Endothelial cell of umbilical vein (primary cell): Measurements from ENCODE around the gene TBL3. TPM values are rescaled to one million over a fixed set of nuclear protein-coding genes. Genes with fewer than 3 reads are reported as not detected.

Source experiments
- BruUV-seq: library from RNA; stranded (reverse); fragments of 400-500 nt; replicated peaks from 2 replicates; lab custom pipeline; 2021; lab: Mats Ljungman, UMichigan
- CTCF ChIA-PET: fragments of 300-600, 350-600 bp; sonication (Branson Sonifier 250); formaldehyde crosslinking; loops from one replicate; lab custom pipeline; 2021; ENCODE audit warnings: antibody characterized with exemption, inconsistent platforms; lab: Charles Lee
- POLR2A ChIA-PET: fragments of 300-600, 350-600 bp; sonication (Branson Sonifier 250); formaldehyde crosslinking; loops from one replicate; lab custom pipeline; 2021; ENCODE audit warnings: antibody characterized with exemption, inconsistent platforms; lab: Charles Lee
- DNase-seq: peaks from one replicate; pipeline ENCODE4 v3.0.0-alpha.2; 2011; ENCODE audit warnings: low read depth, low spot score
- FAIRE-seq: peaks from 2 replicates; lab custom pipeline; 2011; peaks lifted over from hg19 to GRCh38; lab: Jason Lieb, UNC
- H2AFZ ChIP-seq: 2 replicates; pipeline ENCODE4 v1.6.0; 2012; ENCODE audit warnings: low read depth, low read length, control low read depth, inconsistent platforms
- H3K27ac ChIP-seq: 2 replicates; pipeline ENCODE4 v1.5.1; 2011; ENCODE audit warnings: low read depth, mild to moderate bottlenecking, control low read depth, low read length, moderate library complexity; ENCODE audit not compliant: insufficient read depth
- H3K27me3 ChIP-seq, 2 experiments: 2 replicates each; pipeline versions ENCODE4 v1.6.0 to v1.6.1; 2011; ENCODE audit warnings: low read length in 2 of 2, mixed read lengths in 1 of 2; ENCODE audit not compliant: control insufficient read depth in 2 of 2, insufficient read depth in 2 of 2
- H3K36me3 ChIP-seq, 2 experiments: 2 replicates in 1 of 2; 3 replicates in 1 of 2; pipeline ENCODE4 v1.5.1; 2011; ENCODE audit warnings: low read length in 2 of 2, mild to moderate bottlenecking in 1 of 2, moderate library complexity in 1 of 2; ENCODE audit not compliant: control insufficient read depth in 2 of 2, insufficient read depth in 2 of 2; ENCODE audit errors: extremely low read depth in 1 of 2
- H3K4me1 ChIP-seq: 3 replicates; pipeline ENCODE4 v1.5.1; 2011; ENCODE audit warnings: mild to moderate bottlenecking, low read length; ENCODE audit not compliant: control insufficient read depth, insufficient read depth; ENCODE audit errors: extremely low read depth
- H3K4me2 ChIP-seq: 2 replicates; pipeline ENCODE4 v1.6.1; 2011; ENCODE audit warnings: low read length, control low read depth, mixed read lengths; ENCODE audit not compliant: insufficient read depth
- H3K4me3 ChIP-seq, 3 experiments: fragments of 200-600 bp in 1 of 3; sonication (generic), shearing (Covaris generic) in 1 of 3; replicated peaks in 1 of 3; 2 replicates each; pipeline ENCODE4 v1.5.1; 2011 to 2016; ENCODE audit warnings: control low read depth in 3 of 3, low read length in 3 of 3, mild to moderate bottlenecking in 2 of 3, inconsistent platforms in 1 of 3, low read depth in 1 of 3, moderate library complexity in 1 of 3; ENCODE audit not compliant: insufficient read depth in 1 of 3
- H3K79me2 ChIP-seq: 2 replicates; pipeline ENCODE4 v1.6.0; 2012; ENCODE audit warnings: low read length, inconsistent platforms; ENCODE audit not compliant: control insufficient read depth, insufficient read depth
- H3K9ac ChIP-seq: replicated peaks from 2 replicates; pipeline ENCODE3; 2011; ENCODE audit warnings: low read length, control low read depth; ENCODE audit not compliant: insufficient read depth; ENCODE audit errors: extremely low read depth
- H3K9me1 ChIP-seq: replicated peaks from 3 replicates; pipeline ENCODE4 v1.6.0; 2011; ENCODE audit warnings: mild to moderate bottlenecking, low read length; ENCODE audit not compliant: control insufficient read depth, insufficient read depth; ENCODE audit errors: extremely low read depth
- H3K9me3 ChIP-seq: replicated peaks from 2 replicates; pipeline ENCODE4 v1.5.1; 2012; ENCODE audit warnings: low read length, inconsistent platforms; ENCODE audit not compliant: control insufficient read depth, insufficient read depth
- H4K20me1 ChIP-seq: replicated peaks from 2 replicates; pipeline ENCODE3; 2011; ENCODE audit warnings: mild to moderate bottlenecking, low read length; ENCODE audit not compliant: control insufficient read depth, insufficient read depth; ENCODE audit errors: extremely low read depth
- CTCF ChIP-seq, 2 donors: IDR thresholded peaks; 1 replicate in 1 of 2; 2 replicates in 1 of 2; pipeline ENCODE4 v1.5.1; 2011; ENCODE audit warnings: low read length in 2 of 2, mild to moderate bottlenecking in 2 of 2, moderate library complexity in 2 of 2, control low read depth in 1 of 2, inconsistent platforms in 1 of 2, low read depth in 1 of 2; ENCODE audit not compliant: insufficient read depth in 1 of 2; ENCODE audit errors: extremely low read depth in 1 of 2
- EZH2 ChIP-seq: IDR thresholded peaks from 2 replicates; pipeline ENCODE4 v1.6.1; 2012; ENCODE audit warnings: borderline replicate concordance, low read depth, mild to moderate bottlenecking, moderate library complexity, low read length, inconsistent platforms; ENCODE audit not compliant: severe bottlenecking
- FOS ChIP-seq: IDR thresholded peaks from 2 replicates; pipeline ENCODE4 v1.6.1; 2011; ENCODE audit warnings: mild to moderate bottlenecking, low read length, moderate library complexity, borderline replicate concordance; ENCODE audit not compliant: insufficient read depth
- GATA2 ChIP-seq: IDR thresholded peaks from 2 replicates; pipeline ENCODE4 v1.7.0; 2011; ENCODE audit warnings: low read depth, mild to moderate bottlenecking, moderate library complexity, mixed read lengths, low read length; ENCODE audit not compliant: insufficient read length, insufficient read depth
- JUN ChIP-seq: IDR thresholded peaks from 2 replicates; pipeline ENCODE4 v1.6.1; 2011; ENCODE audit warnings: borderline replicate concordance, low read depth; ENCODE audit not compliant: insufficient read length, insufficient read depth
- MAX ChIP-seq: IDR thresholded peaks from 2 replicates; pipeline ENCODE4 v1.6.1; 2011; ENCODE audit not compliant: insufficient read depth, insufficient read length
- MYC ChIP-seq: IDR thresholded peaks from one replicate; pipeline ENCODE4 v1.6.1; 2011; ENCODE audit warnings: mild to moderate bottlenecking, low read depth, low read length
- POLR2A ChIP-seq: IDR thresholded peaks from 2 replicates; pipeline ENCODE4 v1.6.1; 2012; ENCODE audit warnings: low read depth, mild to moderate bottlenecking, control low read depth, low read length
- POLR2AphosphoS5 ChIP-seq: IDR thresholded peaks from 2 replicates; pipeline ENCODE4 v1.6.1; 2012; ENCODE audit warnings: low read depth, mild to moderate bottlenecking, control low read depth, low read length, moderate library complexity; ENCODE audit not compliant: insufficient read depth
- dilution Hi-C: fragments of 300-500 bp; cut with MboI; formaldehyde crosslinking; loops from one replicate; pipeline ENCODE4 v1.15.0; 2019; ENCODE audit warnings: low sequenced_read_pairs; ENCODE audit not compliant: extremely low pct_ligation_motif_present
- intact Hi-C: fragments of 100-400 bp; cut with micrococcal nuclease; formaldehyde crosslinking; loops from one replicate; pipeline ENCODE4 v1.10.0; 2022
- polyA plus RNA-seq, 4 experiments: library from polyadenylated mRNA; depleted of rRNA in 3 of 4; stranded (reverse) in 3 of 4; unstranded in 1 of 4; fragments of >200 nt; gene quantifications; 2 replicates each; pipeline versions ENCODE4 v1.2.1 to v1.2.3, GENCODE V29; 2011 to 2012; ENCODE audit warnings: missing spikeins in 1 of 4
- total RNA-seq: library from RNA; stranded (reverse); gene quantifications from 2 replicates; pipeline ENCODE4 v1.2.3, GENCODE V29; 2021

The TBL3 gene
- total and polyA plus RNA-seq, 2 donors (not counting 3 experiments of a cell fraction or from before 2014, with no cell fraction given), result 42.2 to 77.1 TPM

DNA sequence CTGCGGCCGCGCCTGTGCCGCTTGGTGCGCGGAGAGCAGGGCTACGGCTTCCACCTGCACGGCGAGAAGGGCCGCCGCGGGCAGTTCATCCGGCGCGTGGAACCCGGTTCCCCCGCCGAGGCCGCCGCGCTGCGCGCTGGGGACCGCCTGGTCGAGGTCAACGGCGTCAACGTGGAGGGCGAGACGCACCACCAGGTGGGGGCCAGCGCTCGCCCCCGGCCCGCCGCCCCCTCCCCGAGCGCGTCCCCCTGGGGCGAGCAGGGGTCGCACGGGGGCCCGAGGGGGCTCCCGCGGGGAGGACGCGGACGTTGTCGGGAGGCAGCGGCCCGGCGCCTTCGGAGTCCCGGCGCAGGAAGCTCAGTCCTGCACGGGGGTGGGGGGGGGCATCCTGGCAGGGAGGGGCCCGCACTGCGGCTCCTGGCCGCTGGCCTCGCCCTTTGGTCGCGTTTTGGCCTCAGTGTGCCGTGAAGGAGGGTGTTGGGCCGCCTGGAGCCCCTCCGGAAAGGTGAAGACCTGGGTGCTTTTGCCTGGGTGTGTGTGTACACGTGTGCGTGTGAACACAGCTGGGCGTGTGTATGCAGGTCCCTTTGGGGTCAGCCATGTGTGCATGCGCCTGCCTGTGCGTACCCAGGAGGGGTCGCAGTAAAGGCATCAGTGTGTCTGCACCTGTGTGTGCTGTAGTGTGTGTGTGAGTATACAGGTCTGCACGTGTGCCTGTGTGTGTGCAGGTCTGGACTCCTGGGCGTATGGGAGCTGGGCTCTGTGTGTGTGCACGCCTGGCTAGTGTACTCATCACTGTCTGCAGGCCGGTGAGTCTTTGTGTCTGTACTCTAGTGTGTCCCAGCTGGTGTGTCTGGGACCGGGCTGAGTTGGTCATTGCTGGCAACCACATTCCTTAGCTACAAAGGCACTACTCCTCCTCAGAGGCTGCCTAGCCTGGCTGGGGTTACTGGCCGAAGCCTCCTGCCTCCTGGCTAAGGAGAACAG, 55.5 kb downstream of the TBL3 start:
- H3K4me1 ChIP-seq, result peaks cover 33% of the 10 kb centered on the region
- no peaks in the 10 kb centered on the region for H3K27me3 ChIP-seq
- BruUV-seq, result no TSS peak
- no peaks in the 10 kb centered on the region for H4K20me1 ChIP-seq
- H3K9me1 ChIP-seq, result no peaks in the 10 kb centered on the region
- TF ChIP-seq GATA2 (no peak), POLR2A (no peak), MAX (no peak), CTCF (IDR thresholded peaks at IDR 0.05; ENCODE audit: extremely low read depth in 1 of 2, insufficient read depth in 1 of 2, low read depth in 1 of 2, low read length in 2 of 2) (no peak), EZH2 (no peak), JUN (no peak), FOS (no peak), MYC (no peak), POLR2AphosphoS5 (no peak)
- H3K4me3 ChIP-seq, result peak overlapping the region; percentile 2 to 54 (median 20)
- POLR2A ChIA-PET, result interaction anchor here (0.6 to 1.5 kb wide), 2 partner anchors 128 to 289 kb away, joined by 6 read pairs; partner anchors contain the start of gene TRAF7
- H3K36me3 ChIP-seq, result no peaks in the 10 kb centered on the region
- intact Hi-C loops (no loop called here), dilution Hi-C loops (loop anchor here (25.0 kb wide), 1 partner anchor 135 kb away; the partner anchor contains the start of gene TRAF7)
- H2AFZ ChIP-seq, result no peak overlapping the region
- H3K27ac ChIP-seq, result no peak overlapping the region
- peak; percentile 68 for FAIRE-seq
- H3K9me3 ChIP-seq, result no peaks in the 10 kb centered on the region
- CTCF ChIA-PET, result interaction anchor here (0.7 to 2.0 kb wide), 8 partner anchors 17 to 453 kb away, joined by 3 to 18 read pairs (median 4); partner anchors contain the start of genes NTHL1 and TSC2
- H3K79me2 ChIP-seq, result peaks cover 15% of the 10 kb centered on the region
- peak overlapping the region; percentile 16 for H3K4me2 ChIP-seq
- H3K9ac ChIP-seq, result peak overlapping the region; percentile 44
- DNase-seq, result peak; percentile 57
